Psoas muscle (tissue), 8 donors: Measurements from ENCODE around the gene CIP2A. TPM values are rescaled to one million over a fixed set of nuclear protein-coding genes. Genes with fewer than 3 reads are reported as not detected.

ENCODE experiments used
- ATAC-seq, 4 donors: fragments of 200-7000 bp; cut with Tn5 transposase; one replicate each; pipeline ENCODE4 v1.9.1; 2020; ENCODE audit warnings: moderate library complexity in 3 of 4, mild to moderate bottlenecking in 2 of 4
- DNase-seq, 2 donors: peaks; one replicate each; pipeline ENCODE4 v3.0.0-alpha.2; 2020
- H3K27ac ChIP-seq: fragments of 200-600 bp; one replicate; pipeline ENCODE4 v1.8.0; 2022
- H3K27me3 ChIP-seq, 3 donors: fragments of 200-600 bp in 1 of 3; one replicate each; pipeline versions ENCODE4 v1.6.1 to v1.8.0; 2013 to 2022; ENCODE audit warnings: low read length in 2 of 3, mild to moderate bottlenecking in 2 of 3, moderate library complexity in 1 of 3; ENCODE audit not compliant: insufficient read depth in 3 of 3
- H3K36me3 ChIP-seq, 2 donors: fragments of 200-600 bp in 1 of 2; one replicate each; pipeline versions ENCODE4 v1.6.1 to v1.8.0; 2013 to 2022; ENCODE audit warnings: low read depth in 1 of 2, mild to moderate bottlenecking in 1 of 2, moderate library complexity in 1 of 2; ENCODE audit not compliant: insufficient read depth in 1 of 2
- H3K4me1 ChIP-seq: fragments of 200-600 bp; one replicate; pipeline ENCODE4 v1.8.0; 2022
- H3K4me3 ChIP-seq: fragments of 200-600 bp; one replicate; pipeline ENCODE4 v1.8.0; 2022; ENCODE audit warnings: mild to moderate bottlenecking
- H3K9me3 ChIP-seq: fragments of 200-600 bp; one replicate; pipeline ENCODE4 v1.8.0; 2022
- WGBS, 3 donors: extraction: QIAGEN DNeasy Blood & Tissue Kit; methylation state at CpG; one replicate each; pipeline versions ENCODE4 v1.1.6 to v1.1.7; 2013; 5-methylcytosine and 5-hydroxymethylcytosine counted together
- intact Hi-C, 2 donors: fragments of 100-400 bp; cut with DNase I; formaldehyde crosslinking; loops; one replicate each; pipeline versions ENCODE4 v1.11.0 to v1.14.2; 2022
- polyA plus RNA-seq, 3 donors: library from polyadenylated mRNA; stranded (reverse); fragments of 200-250 nt; gene quantifications; one replicate each; pipeline ENCODE4 v1.2.3, GENCODE V29; 2013
- total RNA-seq, 4 donors: library from RNA; stranded (reverse); fragmentation: NEBNext Ultra II Directional in 2 of 4; extraction: Animal tissue kit (Norgen Biotek cat#: 25700) in 2 of 4; gene quantifications; one replicate each; pipeline versions ENCODE4 v1.2.1 to v1.2.4, GENCODE V29; 2021 to 2023
- TF ChIP-seq, protein P1 (sequence below): fragments of 200-600 bp; IDR thresholded peaks from one replicate; pipeline ENCODE4 v1.8.0; 2022; ENCODE audit warnings: antibody characterized with exemption
- donor health status: healthy with polysubstance abuse.
- donor health status: DM: no; HTN: no; CAD: no; lungs with moderate emphysema.
- donor health status: Bipolar disorder and iron deficiency.
- donor health status: healthy.
- donor health status: DM: yes; HTN: yes; CAD: no.
- donor health status: DM: no; HTN: no; CAD: no.
- donor health status: DM: no; HTN: no; CAD: no.
- donor health status: DM: yes; HTN: yes; CAD: no.

CIP2A gene
- total and polyA plus RNA-seq, 7 donors = 0.31 to 1.7 (median 0.93) TPM

DNA sequence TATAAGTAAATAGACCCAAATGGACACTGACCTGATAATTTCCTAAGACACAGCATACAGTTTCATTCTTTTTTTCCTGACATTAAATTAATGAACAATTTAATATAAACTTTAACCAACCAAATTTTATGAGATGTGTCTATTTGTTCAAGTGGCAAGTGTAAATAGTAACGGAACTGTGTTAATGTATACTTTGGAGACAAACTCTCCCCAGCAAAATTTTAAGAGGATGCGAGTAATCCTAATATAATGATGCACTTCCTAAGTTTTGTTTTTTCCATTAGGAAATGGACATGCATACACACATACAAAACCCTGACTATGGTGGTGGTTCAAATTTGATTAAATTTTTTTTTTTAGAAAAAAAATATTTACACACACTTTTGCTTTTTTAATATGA is 40.4 kb downstream of the CIP2A start:
- ATAC-seq (no peak), DNase-seq (no peak)
- 96 to 99% (median 97%) methylated on average over 2 of the region's 2 CpGs for WGBS, 3 donors
- H3K4me3 ChIP-seq = no peak overlapping the region
- no peaks in the 10 kb centered on the region for H3K36me3 ChIP-seq
- no peaks in the 10 kb centered on the region for H3K4me1 ChIP-seq
- TF ChIP-seq, protein P1, sequence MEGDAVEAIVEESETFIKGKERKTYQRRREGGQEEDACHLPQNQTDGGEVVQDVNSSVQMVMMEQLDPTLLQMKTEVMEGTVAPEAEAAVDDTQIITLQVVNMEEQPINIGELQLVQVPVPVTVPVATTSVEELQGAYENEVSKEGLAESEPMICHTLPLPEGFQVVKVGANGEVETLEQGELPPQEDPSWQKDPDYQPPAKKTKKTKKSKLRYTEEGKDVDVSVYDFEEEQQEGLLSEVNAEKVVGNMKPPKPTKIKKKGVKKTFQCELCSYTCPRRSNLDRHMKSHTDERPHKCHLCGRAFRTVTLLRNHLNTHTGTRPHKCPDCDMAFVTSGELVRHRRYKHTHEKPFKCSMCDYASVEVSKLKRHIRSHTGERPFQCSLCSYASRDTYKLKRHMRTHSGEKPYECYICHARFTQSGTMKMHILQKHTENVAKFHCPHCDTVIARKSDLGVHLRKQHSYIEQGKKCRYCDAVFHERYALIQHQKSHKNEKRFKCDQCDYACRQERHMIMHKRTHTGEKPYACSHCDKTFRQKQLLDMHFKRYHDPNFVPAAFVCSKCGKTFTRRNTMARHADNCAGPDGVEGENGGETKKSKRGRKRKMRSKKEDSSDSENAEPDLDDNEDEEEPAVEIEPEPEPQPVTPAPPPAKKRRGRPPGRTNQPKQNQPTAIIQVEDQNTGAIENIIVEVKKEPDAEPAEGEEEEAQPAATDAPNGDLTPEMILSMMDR = no peak
- intact Hi-C loops = no loop called here
- H3K27me3 ChIP-seq = no peaks in the 10 kb centered on the region
- H3K9me3 ChIP-seq = no peaks in the 10 kb centered on the region
- H3K27ac ChIP-seq = no peak overlapping the region

DNA sequence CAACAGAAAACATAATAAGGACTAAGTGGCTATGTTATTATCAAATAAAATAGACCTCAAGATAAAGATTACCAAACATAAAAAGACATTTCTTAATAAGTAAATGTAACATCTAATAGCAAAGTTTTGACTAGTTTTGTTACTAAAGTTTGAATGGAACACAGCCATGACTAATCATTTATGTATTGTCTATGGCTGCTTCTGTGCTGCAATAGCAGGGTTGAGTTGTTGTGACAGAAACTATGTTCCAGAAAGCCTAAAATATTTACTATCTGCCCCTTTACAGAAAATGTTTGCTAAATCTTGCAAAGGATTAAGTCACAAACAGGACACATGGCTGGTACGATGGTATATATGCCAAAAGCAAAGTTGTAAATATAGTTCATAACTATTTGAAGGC is 40.9 kb downstream of the CIP2A start:
- TF ChIP-seq, protein P1 = no peak
- Histone ChIP-seq H3K4me3 (no peak overlapping the region), H3K9me3 (no peaks in the 10 kb centered on the region), H3K27ac (no peak overlapping the region), H3K27me3 (no peaks in the 10 kb centered on the region), H3K4me1 (no peaks in the 10 kb centered on the region), H3K36me3 (no peaks in the 10 kb centered on the region)
- 35 to 54% (median 41%) methylated on average over 1 of the region's 1 CpG for WGBS, 3 donors
- DNase-seq (no peak), ATAC-seq (no peak)
- intact Hi-C loops = no loop called here

DNA sequence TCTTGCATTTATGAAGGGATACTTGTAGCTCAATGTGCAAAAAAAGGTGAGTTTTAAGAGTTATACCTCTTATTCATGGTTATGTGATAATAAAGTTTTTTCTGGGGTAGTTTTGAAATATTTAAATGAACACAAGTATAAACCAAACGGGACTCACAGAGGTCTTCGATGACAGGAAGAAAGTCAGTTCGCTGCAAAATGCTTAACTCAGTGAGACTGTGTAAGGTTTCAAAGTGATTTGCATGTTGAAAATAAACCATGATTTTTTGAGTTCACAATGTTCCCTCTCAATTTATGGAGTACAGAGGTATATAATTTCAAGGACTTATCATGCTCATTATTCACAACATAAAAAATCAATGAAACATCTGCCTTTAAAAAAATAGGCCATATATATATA is 42.5 kb downstream of the CIP2A start:
- intact Hi-C loops = no loop called here
- TF ChIP-seq, protein P1 = no peak
- no peak for DNase-seq
- Histone ChIP-seq H3K4me1 (no peaks in the 10 kb centered on the region), H3K27me3 (no peaks in the 10 kb centered on the region), H3K36me3 (no peaks in the 10 kb centered on the region), H3K9me3 (no peaks in the 10 kb centered on the region), H3K27ac (no peak overlapping the region), H3K4me3 (no peak overlapping the region)
- WGBS, 3 donors = 71 to 80% (median 76%) methylated on average over 3 of the region's 3 CpGs
- ATAC-seq = no peak

DNA sequence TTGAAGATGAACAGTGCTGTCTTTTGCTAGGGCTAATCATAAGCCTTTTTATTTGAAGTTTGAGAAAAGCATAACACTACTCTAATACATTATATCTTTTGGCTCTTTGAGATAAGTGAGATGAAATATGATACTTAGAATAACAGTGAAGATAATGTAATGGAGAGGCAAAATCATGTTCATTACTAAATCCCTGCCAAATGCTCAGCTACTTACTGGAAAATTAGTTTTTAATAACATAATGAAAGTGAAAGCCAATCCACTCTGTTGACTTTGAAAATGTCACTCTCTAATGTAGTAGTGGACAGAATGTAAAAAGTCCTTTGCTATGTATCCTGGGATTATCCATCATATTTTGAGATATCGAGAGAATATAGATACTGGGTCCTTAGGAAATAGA is 43.0 kb downstream of the CIP2A start:
- WGBS, 3 donors = 79 to 93% (median 83%) methylated on average over 1 of the region's 1 CpG
- no peaks in the 10 kb centered on the region for H3K36me3 ChIP-seq
- TF ChIP-seq, protein P1 = no peak
- H3K9me3 ChIP-seq = no peaks in the 10 kb centered on the region
- no peak overlapping the region for H3K4me3 ChIP-seq
- DNase-seq (no peak), ATAC-seq (no peak)
- H3K27me3 ChIP-seq = no peaks in the 10 kb centered on the region
- H3K4me1 ChIP-seq = no peaks in the 10 kb centered on the region
- intact Hi-C loops = no loop called here
- no peak overlapping the region for H3K27ac ChIP-seq

DNA sequence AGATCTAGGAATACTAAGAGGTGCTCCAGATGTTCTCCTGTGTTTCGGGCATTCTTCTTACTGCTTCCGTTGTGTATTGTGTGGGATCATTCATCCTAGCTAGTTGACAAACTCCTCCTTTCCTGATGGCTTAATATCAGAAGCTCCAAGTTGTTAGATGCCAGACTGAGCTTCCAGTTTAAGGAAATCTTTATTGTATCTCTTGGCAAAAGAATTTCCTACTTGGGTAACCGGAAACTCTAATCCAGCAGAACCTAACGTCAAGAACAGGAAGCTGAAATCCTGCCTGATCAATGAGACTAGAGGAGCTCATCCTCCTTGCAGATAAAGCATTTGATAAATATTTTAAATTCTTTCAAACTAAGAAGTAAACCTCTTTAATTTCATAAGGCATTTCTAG is 51.2 kb downstream of the CIP2A start:
- intact Hi-C loops = no loop called here
- 57 to 67% (median 60%) methylated on average over 4 of the region's 4 CpGs for WGBS, 3 donors
- ATAC-seq = no peak
- no peak for DNase-seq
- Histone ChIP-seq H3K27me3 (no peaks in the 10 kb centered on the region), H3K4me3 (no peak overlapping the region), H3K9me3 (no peaks in the 10 kb centered on the region), H3K4me1 (no peaks in the 10 kb centered on the region), H3K36me3 (no peaks in the 10 kb centered on the region), H3K27ac (no peak overlapping the region)
- TF ChIP-seq, protein P1 = no peak
